ENCODE data around the gene CNTN5. TPM values are rescaled to one million over a fixed set of nuclear protein-coding genes. Genes with fewer than 3 reads are reported as not detected.

CNTN5 gene
- total RNA-seq, 1 experiment from 2014 or later = not detected

GRCh38 chr11:99565333-99565732, 544.6 kb downstream of the CNTN5 start:
- DNase-seq = no peak
- no peak overlapping the region for H4K8ac ChIP-seq (replicated peaks; ENCODE audit: insufficient read length, low read depth, low read length)
- H3K4ac ChIP-seq (ENCODE audit: low read depth, low read length) = no peak overlapping the region
- no peaks in the 10 kb centered on the region for H4K20me1 ChIP-seq (ENCODE audit: control insufficient read depth, insufficient read depth, insufficient read length)
- no peaks in the 10 kb centered on the region for H3K27me3 ChIP-seq (ENCODE audit: insufficient read depth, low read length)
- Mint-ChIP-seq H3K27me3 (ENCODE audit: low read depth) (no peaks in the 10 kb centered on the region), H3K9me3 (peaks cover 0 to 2% of the 10 kb centered on the region in 2 experiments; a peak in 1 of 5 replicates), H3K4me1 (peaks cover 0 to 7% of the 10 kb centered on the region in 2 experiments; a peak in 2 of 4 replicates), H3K4me3 (no peak overlapping the region), H3K27ac (peak overlapping the region in 2 of 3 experiments; percentile 48 to 80; a peak in 2 of 7 replicates), H3K36me3 (ENCODE audit: insufficient read depth in 1 of 3, low read depth in 3 of 3) (no peaks in the 10 kb centered on the region)
- H4K5ac ChIP-seq (ENCODE audit: insufficient read length, low read depth, low read length) = no peak overlapping the region
- H3T11ph ChIP-seq (ENCODE audit: low read length) = no peak overlapping the region
- H3K79me1 ChIP-seq (ENCODE audit: insufficient read depth, low read depth, low read length, poor library complexity, severe bottlenecking) = no peaks in the 10 kb centered on the region
- no peak overlapping the region for H2BK5ac ChIP-seq (ENCODE audit: insufficient read length, low read length)
- H3K9me3 ChIP-seq (ENCODE audit: control insufficient read depth, low read depth, low read length) = no peaks in the 10 kb centered on the region
- no peak overlapping the region for H2BK15ac ChIP-seq (ENCODE audit: low read depth, low read length)
- H2BK20ac ChIP-seq (ENCODE audit: low read depth, low read length, poor library complexity, severe bottlenecking) = no peak overlapping the region
- H3K23me2 ChIP-seq (ENCODE audit: insufficient read length, low read depth, low read length, poor library complexity, severe bottlenecking) = no peaks in the 10 kb centered on the region
- H4K91ac ChIP-seq (ENCODE audit: insufficient read length, low read depth, low read length) = no peak overlapping the region
- no peak overlapping the region for H2AK5ac ChIP-seq (ENCODE audit: insufficient read length, low read length)
- H3K56ac ChIP-seq (ENCODE audit: insufficient read length, low read depth, low read length) = no peak overlapping the region
- H2BK12ac ChIP-seq (ENCODE audit: insufficient read length, low read depth, low read length) = no peak overlapping the region
- no peaks in the 10 kb centered on the region for H3K4me1 ChIP-seq (ENCODE audit: insufficient read depth, low read length)
- no peak overlapping the region for H3K9ac ChIP-seq (ENCODE audit: extremely low read depth, insufficient read length, low read length)
- no CpG with 5 or more reads among the region's 1 CpG for WGBS (ENCODE audit: extremely low coverage, insufficient read length, low lambda C conversion rate)
- H3K14ac ChIP-seq (ENCODE audit: insufficient read depth, low read length) = no peak overlapping the region
- no peak overlapping the region for H3K27ac ChIP-seq (ENCODE audit: insufficient read length, low read depth, low read length)
- no peak overlapping the region for H2AFZ ChIP-seq (ENCODE audit: low read length)
- no peak for TF ChIP-seq CTCF (conservative IDR thresholded peaks at IDR 0.05)
- no peak overlapping the region for H3K4me2 ChIP-seq (ENCODE audit: insufficient read depth, insufficient read length, low read length)
- H3K18ac ChIP-seq (ENCODE audit: insufficient read length, low read depth, low read length) = no peak overlapping the region
- no peaks in the 10 kb centered on the region for H3K79me2 ChIP-seq (ENCODE audit: insufficient read depth, low read length)
- H3K23ac ChIP-seq (ENCODE audit: insufficient read length, low read depth, low read length) = no peak overlapping the region
- no peak overlapping the region for H2BK120ac ChIP-seq (ENCODE audit: low read depth, low read length, poor library complexity, severe bottlenecking)
